PFSK-1 (cell line): ENCODE results near the gene ZNF296.

Experiments
- FOXP2 ChIP-seq: optimal IDR thresholded peaks from 2 replicates; pipeline ENCODE3; 2011; ENCODE audit warnings: borderline replicate concordance, control low read depth, inconsistent platforms; ENCODE audit not compliant: insufficient read depth; ENCODE audit errors: extremely low read length, extremely low read depth
- POLR2AphosphoS5 ChIP-seq: IDR thresholded peaks from 2 replicates; pipeline ENCODE4 v1.6.1; 2012; ENCODE audit warnings: low read depth, mild to moderate bottlenecking, control low read depth, low read length, moderate library complexity
- REST ChIP-seq, 2 experiments: IDR thresholded peaks; 2 replicates each; pipeline versions ENCODE4 v1.6.1 to v1.8.0; 2011 to 2012; ENCODE audit warnings: low read depth in 2 of 2, low read length in 2 of 2, control low read depth in 1 of 2, inconsistent platforms in 1 of 2, mild to moderate bottlenecking in 1 of 2, moderate library complexity in 1 of 2; ENCODE audit not compliant: insufficient read depth in 1 of 2
- SIN3A ChIP-seq: IDR thresholded peaks from 2 replicates; pipeline ENCODE4 v1.6.1; 2012; ENCODE audit warnings: mild to moderate bottlenecking, low read length, moderate library complexity, borderline replicate concordance; ENCODE audit not compliant: insufficient read depth
- TAF1 ChIP-seq: IDR thresholded peaks from 2 replicates; pipeline ENCODE4 v1.6.1; 2012; ENCODE audit warnings: low read length, control low read depth, borderline replicate concordance; ENCODE audit not compliant: insufficient read depth

GRCh38 chr19:45025264-45025663 lies 51.0 kb downstream of the ZNF296 start:
- no peak for TF ChIP-seq POLR2AphosphoS5
- TF ChIP-seq REST (IDR thresholded peaks at IDR 0.05; ENCODE audit: insufficient read depth in 1 of 2, low read depth in 2 of 2, low read length in 2 of 2) = no peak
- TF ChIP-seq TAF1 = no peak
- TF ChIP-seq FOXP2 = no peak
- TF ChIP-seq SIN3A = no peak
